HepG2 (cell line): ENCODE measurements around the gene LRRC3C. TPM values are rescaled to one million over a fixed set of nuclear protein-coding genes. Genes with fewer than 3 reads are reported as not detected.

Experiments
- AHR ChIP-seq: IDR thresholded peaks from 2 replicates; pipeline ENCODE4 v1.6.1; 2018; ENCODE audit warnings: missing genetic modification reagents, missing compliant biosample characterization
- BORCS8-MEF2B ChIP-seq: sonication (generic); formaldehyde crosslinking; IDR thresholded peaks from 2 replicates; pipeline ENCODE4 v1.8.0; 2022; ENCODE audit warnings: mild to moderate bottlenecking, missing genetic modification reagents
- CBX5 ChIP-seq: sonication (generic); formaldehyde crosslinking; IDR thresholded peaks from 2 replicates; pipeline ENCODE4 v1.4.0; 2020; ENCODE audit warnings: missing genetic modification reagents, borderline replicate concordance
- DNMT3B ChIP-seq: conservative IDR thresholded peaks from 2 replicates; pipeline ENCODE4 v1.6.1; 2016; ENCODE audit warnings: missing biosample characterization, control low read depth
- GLI4 ChIP-seq: sonication (generic); formaldehyde crosslinking; IDR thresholded peaks from 2 replicates; pipeline ENCODE4 v1.5.1; 2020; ENCODE audit warnings: missing genetic modification reagents, mild to moderate bottlenecking, moderate library complexity, borderline replicate concordance
- HHEX ChIP-seq: IDR thresholded peaks from 2 replicates; pipeline ENCODE4 v1.6.1; 2016; ENCODE audit warnings: control low read depth
- HNRNPUL1 ChIP-seq: fragments of 200-400 bp; formaldehyde crosslinking; IDR thresholded peaks from 2 replicates; pipeline ENCODE4 v1.6.1; 2017; ENCODE audit warnings: low read depth, mild to moderate bottlenecking, low read length, moderate library complexity
- KLF15 ChIP-seq: sonication (generic); formaldehyde crosslinking; IDR thresholded peaks from 2 replicates; pipeline ENCODE4 v1.8.1; 2023; ENCODE audit warnings: borderline replicate concordance, mild to moderate bottlenecking, inconsistent platforms, missing genetic modification reagents, mixed read lengths
- RCOR2 ChIP-seq: IDR thresholded peaks from 2 replicates; pipeline ENCODE4 v1.6.1; 2016; ENCODE audit warnings: missing biosample characterization, missing genetic modification reagents
- RFXAP ChIP-seq: sonication (generic); formaldehyde crosslinking; IDR thresholded peaks from 2 replicates; pipeline ENCODE4 v1.4.0; 2020; ENCODE audit warnings: missing genetic modification reagents, borderline replicate concordance
- SALL1 ChIP-seq: sonication (generic); formaldehyde crosslinking; IDR thresholded peaks from 2 replicates; pipeline ENCODE4 v1.8.0; 2022; ENCODE audit warnings: mild to moderate bottlenecking, missing genetic modification reagents
- SATB2 ChIP-seq: sonication (generic); formaldehyde crosslinking; IDR thresholded peaks from 2 replicates; pipeline ENCODE4 v1.5.0; 2020; ENCODE audit warnings: missing genetic modification reagents
- TARDBP ChIP-seq: sonication (generic); formaldehyde crosslinking; IDR thresholded peaks from 2 replicates; pipeline ENCODE4 v1.8.0; 2022; ENCODE audit warnings: mild to moderate bottlenecking, missing genetic modification reagents
- ZBTB7A ChIP-seq: sonication (generic); formaldehyde crosslinking; IDR thresholded peaks from 2 replicates; pipeline ENCODE4 v1.8.0; 2022; ENCODE audit warnings: mild to moderate bottlenecking, missing genetic modification reagents
- ZIK1 ChIP-seq: sonication (generic); formaldehyde crosslinking; IDR thresholded peaks from 2 replicates; pipeline ENCODE4 v1.5.0; 2020; ENCODE audit warnings: mild to moderate bottlenecking, low read depth, missing genetic modification reagents, borderline replicate concordance
- ZNF10 ChIP-seq: sonication (generic); formaldehyde crosslinking; IDR thresholded peaks from 2 replicates; pipeline ENCODE4 v1.4.0; 2020; ENCODE audit warnings: mild to moderate bottlenecking, low read depth, missing genetic modification reagents, borderline replicate concordance
- ZNF160 ChIP-seq: sonication (generic); formaldehyde crosslinking; IDR thresholded peaks from 2 replicates; pipeline ENCODE4 v1.8.0; 2022; ENCODE audit warnings: mild to moderate bottlenecking, inconsistent platforms, missing genetic modification reagents
- ZNF230 ChIP-seq: sonication (generic); formaldehyde crosslinking; IDR thresholded peaks from 2 replicates; pipeline ENCODE4 v1.4.0; 2020; ENCODE audit warnings: mild to moderate bottlenecking, missing genetic modification reagents
- ZNF251 ChIP-seq: sonication (generic); formaldehyde crosslinking; IDR thresholded peaks from 2 replicates; pipeline ENCODE4 v1.9.0; 2021; ENCODE audit warnings: mild to moderate bottlenecking, missing genetic modification reagents
- ZNF317 ChIP-seq: sonication (generic); formaldehyde crosslinking; IDR thresholded peaks from 2 replicates; pipeline ENCODE4 v1.5.0; 2020; ENCODE audit warnings: mild to moderate bottlenecking, missing genetic modification reagents
- ZNF343 ChIP-seq: sonication (generic); formaldehyde crosslinking; IDR thresholded peaks from 2 replicates; pipeline ENCODE4 v1.4.0; 2020; ENCODE audit warnings: mild to moderate bottlenecking, missing genetic modification reagents
- ZNF350 ChIP-seq: sonication (generic); formaldehyde crosslinking; IDR thresholded peaks from 2 replicates; pipeline ENCODE4 v1.4.0; 2020; ENCODE audit warnings: mild to moderate bottlenecking, low read depth, missing genetic modification reagents, borderline replicate concordance
- polyA plus RNA-seq, 8 experiments: library from polyadenylated mRNA; depleted of rRNA in 3 of 8; stranded (reverse) in 7 of 8; unstranded in 1 of 8; fragments of >200 nt; fragmentation: Illumina TruSeq in 4 of 8; extraction: Trizol in 4 of 8; gene quantifications; 2 replicates each; pipeline versions ENCODE4 v1.2.1 to v1.2.3, GENCODE V29; 2011 to 2016; ENCODE audit warnings: low read depth in 4 of 8, missing spikeins in 1 of 8, mixed read lengths in 1 of 8; ENCODE audit not compliant: insufficient read depth in 1 of 8
- total RNA-seq, 5 experiments: library from RNA; depleted of rRNA; stranded (reverse); fragments of >200 nt; fragmentation: Illumina TruSeq; extraction: Trizol; gene quantifications; 2 replicates each; pipeline ENCODE4 v1.2.3, GENCODE V29; 2016; ENCODE audit warnings: low read depth in 1 of 5
- TF ChIP-seq, protein P1 (sequence below), 2 experiments: sonication (generic) in 1 of 2; formaldehyde crosslinking in 1 of 2; IDR thresholded peaks; 2 replicates each; pipeline versions ENCODE4 v1.5.1 to v1.6.1; 2011 to 2020; ENCODE audit warnings: borderline replicate concordance in 1 of 2, low read depth in 1 of 2, low read length in 1 of 2, mild to moderate bottlenecking in 1 of 2, missing genetic modification reagents in 1 of 2, moderate library complexity in 1 of 2
- TF ChIP-seq, protein P2 (sequence below): sonication (generic); formaldehyde crosslinking; IDR thresholded peaks from 2 replicates; pipeline ENCODE4 v1.4.0; 2020; ENCODE audit warnings: mild to moderate bottlenecking, missing genetic modification reagents
- TF ChIP-seq, protein P3 (sequence below): sonication (generic); formaldehyde crosslinking; IDR thresholded peaks from 2 replicates; pipeline ENCODE4 v1.8.0; 2022; ENCODE audit warnings: missing genetic modification reagents, low read depth, mild to moderate bottlenecking, borderline replicate concordance

The LRRC3C gene
- total and polyA plus RNA-seq, 2 of the 13 experiments (the other 11 are each of a cell fraction or from before 2014, with no cell fraction given), result 0.17 TPM; not detected in 1

DNA sequence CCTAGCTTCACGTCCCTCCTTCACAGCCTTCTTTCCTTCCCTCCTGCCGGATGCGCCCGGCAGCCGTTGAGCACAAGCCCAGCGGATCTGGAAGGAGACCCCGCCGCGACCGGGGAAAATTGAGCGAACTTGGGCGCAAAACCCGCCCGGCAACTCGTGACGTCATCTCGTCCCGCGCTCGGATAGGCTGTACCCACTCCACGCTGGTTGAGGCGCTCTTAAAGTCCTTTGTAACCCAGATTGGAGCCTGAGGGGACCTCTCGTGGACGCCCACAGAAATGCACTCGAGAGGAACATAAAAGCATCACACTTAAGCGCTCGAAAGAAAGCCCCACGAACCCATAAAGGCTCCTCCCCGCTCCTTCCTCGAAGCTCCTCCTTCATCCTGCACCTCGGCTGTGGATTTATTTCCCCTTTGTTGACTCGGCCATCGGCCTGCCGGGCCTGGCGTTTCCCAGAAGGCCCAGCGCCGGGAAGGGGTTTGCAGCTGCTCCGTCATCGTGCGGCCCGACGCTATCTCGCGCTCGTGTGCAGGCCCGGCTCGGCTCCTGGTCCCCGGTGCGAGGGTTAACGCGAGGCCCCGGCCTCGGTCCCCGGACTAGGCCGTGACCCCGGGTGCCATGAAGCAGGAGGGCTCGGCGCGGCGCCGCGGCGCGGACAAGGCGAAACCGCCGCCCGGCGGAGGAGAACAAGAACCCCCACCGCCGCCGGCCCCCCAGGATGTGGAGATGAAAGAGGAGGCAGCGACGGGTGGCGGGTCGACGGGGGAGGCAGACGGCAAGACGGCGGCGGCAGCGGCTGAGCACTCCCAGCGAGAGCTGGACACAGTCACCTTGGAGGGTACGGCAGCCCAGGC is 53.0 kb downstream of the LRRC3C start, which contains the start of gene PSMD3 (continued):
- TF ChIP-seq ZBTB7A (CRISPR knock-in tag) (peak; percentile 83; the same call in 1 of the 2 replicates), RFXAP (peak; percentile 100), KLF15 (peak; percentile 92), ZIK1 (CRISPR knock-in tag) (peak; percentile 93; the same call in 1 of the 2 replicates), DNMT3B (CRISPR knock-in tag) (peak; percentile 95; the same call in 1 of the 2 replicates), HHEX (CRISPR knock-in tag) (no peak), GLI4 (CRISPR knock-in tag) (peak; percentile 98), TARDBP (CRISPR knock-in tag) (peak; percentile 98), RCOR2 (CRISPR knock-in tag) (peak; percentile 65; the same call in 1 of the 2 replicates), ZNF343 (no peak), ZNF251 (CRISPR knock-in tag) (no peak), BORCS8-MEF2B (peak; percentile 93), ZNF10 (no peak), HNRNPUL1 (0 out of 2 replicates have a peak, but pooled peaks have one; percentile 73), ZNF230 (CRISPR knock-in tag) (peak; percentile 99), ZNF317 (CRISPR knock-in tag) (peak; percentile 83), ZNF160 (CRISPR knock-in tag) (peak; percentile 72), CBX5 (CRISPR knock-in tag) (peak; percentile 94), SATB2 (CRISPR knock-in tag) (peak; percentile 84), SALL1 (CRISPR knock-in tag) (peak; percentile 96), ZNF350 (peak; percentile 99), AHR (peak; percentile 98)
- TF ChIP-seq, protein P1, sequence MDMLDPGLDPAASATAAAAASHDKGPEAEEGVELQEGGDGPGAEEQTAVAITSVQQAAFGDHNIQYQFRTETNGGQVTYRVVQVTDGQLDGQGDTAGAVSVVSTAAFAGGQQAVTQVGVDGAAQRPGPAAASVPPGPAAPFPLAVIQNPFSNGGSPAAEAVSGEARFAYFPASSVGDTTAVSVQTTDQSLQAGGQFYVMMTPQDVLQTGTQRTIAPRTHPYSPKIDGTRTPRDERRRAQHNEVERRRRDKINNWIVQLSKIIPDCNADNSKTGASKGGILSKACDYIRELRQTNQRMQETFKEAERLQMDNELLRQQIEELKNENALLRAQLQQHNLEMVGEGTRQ (IDR thresholded peaks at IDR 0.05; ENCODE audit: low read depth, low read length), result no peak
- TF ChIP-seq, protein P1 (CRISPR knock-in tag; IDR thresholded peaks at IDR 0.05; ENCODE audit: borderline replicate concordance), result peak; percentile 43; the same call in 1 of the 2 replicates
- TF ChIP-seq, protein P2, sequence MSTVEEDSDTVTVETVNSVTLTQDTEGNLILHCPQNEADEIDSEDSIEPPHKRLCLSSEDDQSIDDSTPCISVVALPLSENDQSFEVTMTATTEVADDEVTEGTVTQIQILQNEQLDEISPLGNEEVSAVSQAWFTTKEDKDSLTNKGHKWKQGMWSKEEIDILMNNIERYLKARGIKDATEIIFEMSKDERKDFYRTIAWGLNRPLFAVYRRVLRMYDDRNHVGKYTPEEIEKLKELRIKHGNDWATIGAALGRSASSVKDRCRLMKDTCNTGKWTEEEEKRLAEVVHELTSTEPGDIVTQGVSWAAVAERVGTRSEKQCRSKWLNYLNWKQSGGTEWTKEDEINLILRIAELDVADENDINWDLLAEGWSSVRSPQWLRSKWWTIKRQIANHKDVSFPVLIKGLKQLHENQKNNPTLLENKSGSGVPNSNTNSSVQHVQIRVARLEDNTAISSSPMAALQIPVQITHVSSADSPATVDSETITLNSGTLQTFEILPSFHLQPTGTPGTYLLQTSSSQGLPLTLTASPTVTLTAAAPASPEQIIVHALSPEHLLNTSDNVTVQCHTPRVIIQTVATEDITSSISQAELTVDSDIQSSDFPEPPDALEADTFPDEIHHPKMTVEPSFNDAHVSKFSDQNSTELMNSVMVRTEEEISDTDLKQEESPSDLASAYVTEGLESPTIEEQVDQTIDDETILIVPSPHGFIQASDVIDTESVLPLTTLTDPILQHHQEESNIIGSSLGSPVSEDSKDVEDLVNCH (CRISPR knock-in tag), result 0 out of 2 replicates have a peak, but pooled peaks have one; percentile 11
- TF ChIP-seq, protein P3, sequence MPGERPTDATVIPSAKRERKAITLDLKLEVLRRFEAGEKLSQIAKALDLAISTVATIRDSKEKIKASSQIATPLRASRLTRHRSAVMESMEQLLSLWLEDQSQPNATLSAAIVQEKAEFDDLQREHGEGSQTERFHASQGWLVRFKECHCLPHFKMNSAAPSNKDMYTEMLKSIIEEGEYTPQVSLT (CRISPR knock-in tag), result no peak
